Activated CD4-positive, alpha-beta T cell treated with anti-CD3 and anti-CD28 coated beads, Interleukin-10, Interleukin-2, amounts not matched to agents 100 ng/mL and 50 ng/mL, durations not matched to agents 16 hours and 8 hours (primary cell): ENCODE results near the gene GPS1.
"Not testable (repeated sequence)": the region's sequence is repeated elsewhere in the genome, so short reads cannot be mapped to it uniquely, and the experiment has no call there.

Experiments
- DNase-seq: peaks from one replicate; pipeline ENCODE4 v3.0.0-alpha.2; 2020

Gene GPS1

DNA sequence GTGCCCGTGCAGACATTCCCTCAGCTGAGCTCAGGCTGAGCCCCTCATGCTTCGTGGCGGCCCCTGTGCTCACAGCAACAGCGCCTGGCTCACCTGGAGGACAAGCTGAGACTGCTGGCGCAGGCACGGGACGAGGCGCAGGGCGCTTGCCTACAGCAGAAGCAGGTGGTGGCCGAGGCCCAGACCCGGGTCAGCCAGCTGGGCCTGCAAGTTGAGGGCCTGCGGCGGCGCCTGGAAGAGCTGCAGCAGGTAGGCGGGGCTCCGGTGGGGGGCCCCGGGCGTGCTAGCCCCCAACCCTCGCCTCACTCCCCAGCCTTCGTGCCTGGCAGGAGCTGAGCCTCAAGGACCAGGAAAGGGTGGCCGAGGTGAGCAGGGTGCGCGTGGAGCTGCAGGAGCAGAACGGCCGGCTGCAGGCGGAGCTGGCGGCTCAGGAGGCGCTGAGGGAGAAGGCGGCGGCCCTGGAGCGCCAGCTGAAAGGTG is 21.7 kb upstream of the GPS1 start:
- no peak for DNase-seq

DNA sequence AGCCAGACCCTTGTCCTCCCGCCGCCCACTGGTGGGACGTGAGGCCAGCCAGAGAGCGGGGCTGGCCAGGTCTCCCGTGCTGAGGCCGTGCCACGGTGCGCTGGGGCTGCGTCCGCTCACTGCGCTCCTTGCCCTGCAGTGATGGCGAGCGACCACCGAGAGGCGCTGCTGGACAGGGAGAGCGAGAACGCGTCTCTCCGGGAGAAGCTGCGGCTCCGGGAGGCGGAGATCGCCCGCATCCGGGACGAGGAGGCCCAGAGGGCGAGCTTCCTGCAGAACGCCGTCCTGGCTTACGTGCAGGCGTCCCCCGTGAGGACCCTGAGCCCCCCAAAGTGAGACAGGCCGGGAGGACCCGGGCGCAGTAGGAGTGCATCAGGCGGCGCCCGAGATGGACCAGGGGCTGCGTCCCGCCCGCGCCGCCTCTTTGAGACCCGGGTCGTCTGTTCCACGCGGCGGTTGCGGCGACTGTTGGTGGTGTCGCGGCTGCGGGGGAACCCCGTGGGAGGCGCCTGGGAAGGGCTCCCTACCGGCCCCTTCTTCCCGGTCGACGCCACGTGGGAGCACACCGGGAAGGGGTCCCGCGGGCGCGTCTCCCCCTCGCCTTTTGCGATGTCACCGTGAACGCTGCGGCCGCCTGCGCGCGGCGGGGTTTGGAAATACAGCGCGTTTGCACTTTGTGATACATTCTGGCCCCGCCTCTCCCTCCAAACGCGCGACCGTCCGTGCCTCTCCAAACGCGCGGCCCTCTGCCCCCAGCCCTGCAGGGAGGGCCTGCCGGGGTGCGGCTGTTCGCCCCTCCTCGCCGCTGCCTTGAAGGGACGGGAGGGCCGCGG is 21.0 kb upstream of the GPS1 start:
- peak; percentile 89 for DNase-seq

DNA sequence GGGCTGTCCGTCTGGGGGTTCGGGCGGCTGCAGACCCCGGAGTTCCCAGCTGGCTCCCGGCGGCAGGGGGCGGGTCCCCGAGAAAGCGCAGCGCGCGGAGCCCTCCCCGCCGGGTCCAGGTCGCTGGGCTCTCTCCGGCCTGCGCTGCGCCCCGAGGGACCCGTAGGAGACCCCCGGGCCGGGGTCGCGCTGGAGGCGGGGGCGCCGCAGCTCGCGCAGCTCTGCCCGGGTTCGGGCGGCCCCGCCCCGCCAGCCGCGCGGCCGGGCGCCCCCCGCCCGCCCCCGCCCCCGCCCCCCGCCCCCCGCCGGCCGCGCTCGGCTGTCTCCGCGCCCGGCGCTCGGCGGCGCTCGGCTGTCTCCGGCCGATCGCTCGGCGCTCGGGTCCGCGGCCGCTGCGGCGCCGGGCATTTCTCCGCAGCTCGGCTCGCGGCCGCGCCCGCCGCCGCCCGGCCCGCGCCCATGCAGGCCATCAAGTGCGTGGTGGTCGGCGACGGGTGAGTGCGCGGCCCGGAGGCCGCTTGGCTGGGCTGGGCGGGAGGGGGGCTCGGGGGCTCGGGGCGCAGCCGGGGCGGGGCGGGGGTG is 20.3 kb upstream of the GPS1 start, which contains the start of gene RAC3:
TSS of gene RAC3 (plus strand) at position 376 of the 582 bp plus-strand sequence. CDS start at position 460, 84 bp downstream.
- no peak for DNase-seq

DNA sequence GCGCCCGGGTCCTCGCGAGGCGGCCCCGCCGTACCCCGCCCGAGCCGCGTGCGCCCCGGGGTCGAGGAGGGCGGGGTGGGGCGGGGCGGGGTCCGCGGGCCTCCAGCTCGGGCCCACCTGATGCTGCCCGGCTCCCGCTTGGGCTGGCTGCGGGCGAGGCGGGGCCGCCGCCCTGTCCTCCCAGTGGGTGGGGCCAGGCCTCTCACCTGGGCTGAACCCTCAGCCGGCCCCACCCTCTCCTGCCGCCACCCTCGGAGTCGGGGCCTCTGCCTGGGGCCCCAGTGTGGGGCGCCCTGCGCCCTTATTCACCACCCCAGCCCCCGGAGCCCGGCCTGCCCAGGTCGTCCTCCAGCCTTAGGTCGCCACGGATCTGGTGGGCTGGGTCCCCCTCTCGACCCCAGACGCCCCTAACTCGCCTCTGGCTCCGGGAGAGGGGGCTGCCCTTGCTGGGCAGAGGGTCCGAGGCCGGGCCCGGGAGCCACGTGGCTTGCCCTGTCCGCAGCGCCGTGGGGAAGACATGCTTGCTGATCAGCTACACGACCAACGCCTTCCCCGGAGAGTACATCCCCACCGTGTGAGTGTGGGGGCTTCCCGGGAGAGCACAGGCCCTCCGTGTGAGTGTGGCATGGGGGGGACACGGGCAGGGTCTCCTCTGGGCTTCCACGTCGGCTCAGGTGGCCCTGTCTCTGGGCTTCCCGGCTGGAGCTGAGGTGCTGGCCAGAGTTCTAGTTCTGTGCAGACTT is 19.6 kb upstream of the GPS1 start:
- DNase-seq: peak; percentile 58

DNA sequence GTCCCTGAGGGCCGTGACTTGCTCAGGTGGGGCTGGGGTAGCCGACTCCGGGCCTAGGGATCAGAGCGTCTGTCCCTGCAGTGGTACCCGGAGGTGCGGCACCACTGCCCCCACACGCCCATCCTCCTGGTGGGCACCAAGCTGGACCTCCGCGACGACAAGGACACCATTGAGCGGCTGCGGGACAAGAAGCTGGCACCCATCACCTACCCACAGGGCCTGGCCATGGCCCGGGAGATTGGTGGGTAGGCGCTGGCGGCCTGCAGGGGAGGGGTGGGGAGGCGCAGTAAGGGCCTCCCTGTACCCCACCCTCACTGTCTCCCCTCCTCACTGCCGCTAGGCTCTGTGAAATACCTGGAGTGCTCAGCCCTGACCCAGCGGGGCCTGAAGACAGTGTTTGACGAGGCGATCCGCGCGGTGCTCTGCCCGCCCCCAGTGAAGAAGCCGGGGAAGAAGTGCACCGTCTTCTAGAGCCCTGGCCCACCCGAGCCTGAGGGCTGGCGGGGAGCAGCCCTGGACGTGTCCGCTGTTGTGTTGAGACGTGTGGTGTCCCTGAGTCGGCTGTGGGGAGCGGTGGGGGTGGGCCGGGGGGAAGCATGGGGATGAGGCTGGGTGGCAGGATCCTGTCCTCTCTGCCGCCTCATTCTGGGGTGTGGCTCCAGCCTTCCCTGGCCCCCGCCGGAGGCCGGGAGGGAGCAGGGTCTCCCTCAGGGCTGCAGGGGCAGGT is 18.2 kb upstream of the GPS1 start:
- DNase-seq: no peak

DNA sequence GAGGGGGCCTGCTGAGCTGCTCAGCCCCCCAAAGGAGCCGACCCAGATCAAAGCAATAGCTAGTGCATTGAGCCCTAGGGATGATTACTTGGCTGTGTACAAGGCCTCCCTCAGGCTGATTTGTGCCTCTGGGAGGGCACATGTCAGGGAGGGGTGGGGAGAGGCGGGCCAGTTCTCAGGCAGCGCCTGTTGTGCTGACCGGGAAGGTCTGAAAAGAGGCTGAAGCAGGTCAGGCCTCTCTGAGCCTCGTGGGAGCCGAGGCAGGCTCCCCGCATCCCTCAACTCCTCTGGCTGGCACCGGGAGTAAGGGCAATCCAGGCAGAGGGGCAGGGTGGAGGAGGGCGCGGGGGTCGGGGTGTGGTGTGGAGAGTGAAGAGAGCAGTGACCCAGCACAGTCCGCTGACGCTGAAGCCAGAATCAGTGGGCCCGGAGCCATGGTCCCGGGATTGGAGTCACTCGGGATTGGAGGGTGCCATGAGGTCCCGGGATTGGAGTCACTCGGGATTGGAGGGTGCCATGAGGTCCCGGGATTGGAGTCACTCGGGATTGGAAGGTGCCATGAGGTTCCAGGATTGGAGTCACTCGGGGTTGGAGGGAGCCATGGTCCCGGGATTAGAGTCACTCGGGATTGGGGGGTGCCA is 17.2 kb upstream of the GPS1 start:
- no peak for DNase-seq

DNA sequence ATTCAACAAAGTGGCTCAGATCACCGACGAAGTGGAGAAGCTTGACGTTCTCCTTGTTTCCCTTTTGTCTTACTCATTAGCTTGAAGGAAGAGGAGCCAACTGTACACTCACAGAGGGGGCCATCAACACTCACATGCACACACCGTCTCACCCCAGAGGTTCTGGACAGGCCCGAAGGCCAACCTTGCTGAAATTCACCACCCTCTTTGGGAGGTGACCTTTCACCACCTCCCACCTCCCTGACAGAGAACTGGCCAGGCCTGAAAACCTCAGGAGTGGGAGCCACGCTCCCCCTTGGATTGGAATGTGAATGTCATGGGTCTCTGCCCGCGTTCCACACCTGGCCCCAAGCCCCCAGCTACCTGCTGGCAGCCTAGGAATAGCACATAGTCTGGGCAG is 16.2 kb upstream of the GPS1 start:
- DNase-seq: no peak

DNA sequence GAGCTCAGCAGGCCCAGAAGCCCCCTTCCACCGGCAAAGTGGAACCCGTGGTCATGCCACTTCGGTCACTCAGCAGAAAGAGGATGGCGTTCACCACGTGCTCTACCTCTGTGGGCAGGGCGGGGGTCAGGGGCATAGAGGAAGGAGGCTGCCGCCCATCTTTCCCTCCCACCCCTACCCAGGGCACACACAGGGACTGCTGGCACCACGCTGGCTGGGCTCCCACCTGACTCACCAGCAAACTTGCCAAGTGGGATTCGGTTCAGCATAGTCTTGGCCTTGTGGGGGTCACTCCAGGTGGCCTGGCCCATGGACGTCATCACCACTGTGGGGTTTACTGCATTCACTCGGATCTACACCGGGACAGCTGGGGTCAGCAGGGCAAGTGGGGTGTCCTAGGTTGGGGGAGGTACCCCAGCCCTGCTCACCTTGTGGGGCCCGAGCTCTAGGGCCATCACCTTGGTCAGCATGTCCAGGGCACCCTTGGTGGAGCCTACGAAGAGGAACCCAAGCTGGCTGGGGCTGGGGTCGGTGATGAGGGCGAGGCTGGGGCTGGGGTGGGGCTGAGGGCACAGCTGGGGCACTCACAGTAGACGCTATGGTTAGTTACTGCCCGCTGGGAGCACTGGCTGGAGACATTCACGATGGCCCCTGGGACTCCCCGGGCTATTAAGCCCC is 15.6 kb upstream of the GPS1 start:
- no peak for DNase-seq

DNA sequence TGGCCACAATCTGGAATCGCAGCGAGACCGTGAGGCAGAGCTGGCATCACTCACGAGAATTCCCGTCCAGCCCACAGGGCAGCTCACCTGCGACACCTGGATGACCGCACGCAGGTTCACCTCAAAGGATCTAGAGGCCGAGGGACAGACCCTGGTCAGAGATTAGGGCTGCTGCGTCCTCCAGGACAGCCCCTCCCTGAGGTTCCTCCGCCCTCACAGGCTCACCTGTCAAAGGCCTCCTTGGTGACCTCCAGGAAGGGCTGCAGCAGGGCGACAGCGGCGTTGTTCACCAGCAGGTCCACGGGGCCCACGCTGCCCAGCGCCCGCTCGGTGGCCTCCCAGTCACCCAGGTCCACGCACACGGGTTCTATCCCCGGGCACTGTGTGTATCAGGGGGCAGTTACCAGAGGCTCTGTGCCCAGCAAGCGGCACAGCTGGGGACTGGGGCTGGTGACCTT is 15.0 kb upstream of the GPS1 start:
- DNase-seq: no peak

DNA sequence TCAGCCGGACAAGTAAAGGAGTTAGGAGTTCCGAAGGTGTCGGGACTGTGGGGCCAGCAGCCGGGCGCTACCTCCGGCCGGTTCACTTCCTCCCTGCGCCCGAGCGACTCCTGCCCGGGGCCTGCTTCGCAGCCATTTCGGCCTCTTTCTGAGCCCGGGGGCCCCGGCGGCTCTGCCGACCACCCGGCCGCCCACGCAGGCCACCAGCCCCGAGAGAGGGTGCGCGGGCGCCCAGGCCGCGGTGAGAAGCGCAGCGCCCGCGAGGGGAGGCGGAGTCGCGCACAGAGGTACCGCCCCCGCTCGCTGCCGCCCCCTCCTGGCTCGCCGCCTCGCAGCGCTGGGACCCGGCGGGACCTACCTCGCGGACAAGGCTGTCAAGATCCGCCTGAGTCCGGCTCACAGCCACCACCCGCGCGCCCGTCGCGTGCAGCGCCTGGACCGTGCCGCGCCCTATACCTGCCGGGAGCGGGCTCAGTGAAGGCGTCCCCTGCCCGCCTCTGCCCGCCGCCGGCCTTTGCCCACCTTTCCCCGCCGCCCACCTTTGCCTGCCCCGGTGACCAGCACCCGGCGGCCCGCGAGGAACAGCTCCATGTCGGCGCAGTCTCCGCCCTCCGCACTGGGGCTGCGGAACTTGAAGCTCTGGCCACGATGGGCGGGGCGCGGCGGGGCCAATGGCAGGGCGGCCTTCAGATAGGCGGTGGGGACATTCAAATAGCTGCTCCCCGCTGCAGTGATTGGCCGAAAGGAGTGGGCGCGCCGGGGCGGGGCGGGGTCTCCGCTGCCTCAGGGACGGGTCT is 14.4 kb upstream of the GPS1 start, which contains the start of gene DCXR:
TSS of gene DCXR (minus strand) at position 606 of the 797 bp plus-strand sequence. CDS start at position 591, 15 bp downstream.
- peak; percentile 98 for DNase-seq

DNA sequence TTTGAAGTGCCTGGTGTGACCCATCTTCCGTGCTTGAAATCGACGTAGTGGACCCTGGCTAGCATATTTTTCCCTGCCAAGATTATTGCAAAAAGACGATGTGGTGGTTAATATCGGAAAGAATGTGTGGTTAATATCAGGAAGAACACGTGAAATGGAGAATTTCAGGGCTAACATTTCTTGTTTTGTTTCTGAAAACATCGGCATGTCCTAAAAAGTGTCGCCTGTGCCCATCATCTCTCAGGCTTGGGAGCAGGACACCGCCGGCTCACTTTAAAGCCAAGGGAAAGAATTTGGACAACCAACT is 13.9 kb upstream of the GPS1 start:
- DNase-seq: no peak

DNA sequence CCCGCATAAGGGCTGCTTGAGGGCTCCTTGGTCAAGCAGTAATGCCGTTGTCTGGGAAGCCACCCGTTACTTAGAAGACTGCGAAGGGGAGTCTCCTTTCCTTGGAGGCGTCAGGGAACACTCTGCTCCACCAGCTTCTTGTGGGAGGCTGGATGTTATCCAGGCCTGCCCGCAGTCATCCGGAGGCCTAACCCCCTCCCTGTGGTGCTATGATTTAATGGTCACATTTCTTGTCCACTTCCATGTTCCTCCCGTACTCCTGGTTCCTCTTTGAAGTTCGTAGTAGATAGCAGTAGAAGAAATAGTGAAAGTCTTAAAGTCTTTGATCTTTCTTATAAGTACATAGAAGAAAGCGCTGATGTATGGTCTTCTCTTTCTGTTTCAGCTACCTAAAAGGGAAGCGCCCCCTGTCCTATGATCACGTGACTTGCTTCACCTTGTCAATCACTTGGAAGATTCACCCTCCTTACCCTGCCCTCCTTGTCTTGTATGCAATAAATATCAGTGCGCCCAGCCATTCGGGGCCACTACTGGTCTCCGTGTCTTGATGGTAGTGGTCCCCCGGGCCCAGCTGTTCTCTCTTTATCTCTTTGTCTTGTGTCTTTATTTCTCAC is 12.8 kb upstream of the GPS1 start:
- DNase-seq: not testable (repeated sequence)

DNA sequence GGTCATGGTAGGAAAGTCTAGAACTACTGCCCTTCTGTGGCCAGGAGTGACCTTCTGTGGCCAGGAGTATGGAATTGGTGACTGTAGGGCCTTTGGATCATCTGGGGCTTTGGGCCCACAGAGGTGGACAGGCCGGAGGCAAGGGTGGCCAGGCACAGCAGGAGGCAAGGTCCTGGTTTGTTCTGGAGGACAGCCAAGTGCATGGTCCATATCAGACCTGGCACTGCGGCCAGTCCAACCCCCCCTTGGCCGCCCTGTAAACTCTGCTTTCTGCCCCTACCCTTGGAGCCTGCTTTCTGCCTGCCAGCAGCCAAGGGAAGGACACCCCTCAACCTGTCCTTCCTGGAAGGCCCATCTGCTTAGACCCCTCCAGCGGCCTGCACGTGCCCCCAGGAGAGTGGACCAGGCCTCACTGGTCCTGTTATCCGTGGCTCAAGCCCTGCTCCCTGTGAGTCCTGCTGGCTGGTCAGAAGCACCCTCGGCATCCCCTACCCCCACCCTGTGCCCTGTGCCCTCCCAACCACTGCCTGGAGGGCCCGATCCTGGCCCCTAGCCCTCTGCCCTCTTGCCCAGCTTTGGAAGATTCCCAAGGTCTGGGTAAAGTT is 11.9 kb upstream of the GPS1 start:
- DNase-seq: no peak

DNA sequence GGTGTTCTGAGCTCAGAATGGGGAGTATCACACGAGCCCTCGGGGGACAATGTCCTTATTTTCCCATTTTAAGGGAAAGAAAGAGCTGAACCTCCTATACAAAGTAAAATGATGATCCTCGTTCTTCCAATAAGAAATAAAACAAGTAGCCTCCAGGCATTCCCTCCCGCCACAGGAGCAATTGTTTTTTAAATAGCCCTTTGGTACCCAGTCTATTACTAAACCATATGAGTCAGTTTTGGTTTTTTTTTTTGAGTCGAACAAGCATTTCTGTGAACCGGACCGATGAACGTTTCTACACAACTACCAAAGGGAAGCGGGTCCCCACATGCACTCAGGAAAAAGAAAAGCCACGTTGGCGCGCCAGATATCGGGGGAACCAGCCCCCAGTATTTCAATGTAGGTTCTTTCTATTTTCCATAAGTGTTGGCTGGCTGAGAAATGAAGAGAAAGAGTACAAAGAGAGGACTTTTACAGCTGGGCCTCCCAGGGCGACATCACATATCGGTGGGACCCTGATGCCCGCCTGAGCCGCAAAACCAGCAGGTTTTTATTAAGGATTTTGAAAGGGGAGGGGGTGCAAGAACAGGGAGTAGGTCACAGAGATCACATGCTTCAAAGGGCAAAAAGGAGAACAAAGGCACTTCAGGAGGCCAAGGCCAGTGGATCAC is 10.4 kb upstream of the GPS1 start:
- no peak for DNase-seq

DNA sequence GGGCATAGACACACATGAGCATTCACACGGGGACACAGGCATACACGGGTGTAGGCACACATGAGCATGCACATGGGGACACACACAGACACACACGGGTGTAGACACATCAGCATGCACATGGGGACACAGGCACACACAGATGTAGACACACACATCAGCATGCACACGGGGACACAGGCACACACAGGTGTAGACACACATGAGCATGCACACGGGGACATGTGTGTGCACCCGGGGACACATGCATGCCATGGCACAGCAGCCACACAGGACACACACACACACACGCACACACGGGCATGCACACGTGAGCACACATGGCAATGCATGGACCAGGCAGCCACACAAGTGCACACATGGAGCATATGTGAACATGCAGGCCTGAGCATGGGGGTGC is 9.0 kb upstream of the GPS1 start:
- DNase-seq: no peak

DNA sequence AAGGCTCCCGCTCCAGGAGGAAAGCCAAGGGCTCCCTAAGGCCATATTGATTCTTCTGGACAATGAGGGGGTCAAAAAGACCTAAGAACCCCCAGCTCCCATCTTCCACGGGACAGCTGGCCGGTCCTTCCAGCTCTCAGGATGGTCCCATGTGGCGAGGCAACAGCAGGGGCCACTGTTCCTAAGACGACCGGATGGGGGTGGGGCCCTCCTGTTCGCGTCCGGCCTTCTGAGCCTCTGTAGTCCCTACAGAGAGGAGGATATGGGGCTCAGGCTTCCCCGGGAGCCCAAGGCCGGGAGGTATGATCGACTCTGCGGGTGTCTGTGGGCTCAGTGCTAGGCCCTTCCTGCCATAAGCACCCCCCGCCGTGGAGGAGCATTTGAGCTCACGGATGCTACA is 8.2 kb upstream of the GPS1 start:
- no peak for DNase-seq

DNA sequence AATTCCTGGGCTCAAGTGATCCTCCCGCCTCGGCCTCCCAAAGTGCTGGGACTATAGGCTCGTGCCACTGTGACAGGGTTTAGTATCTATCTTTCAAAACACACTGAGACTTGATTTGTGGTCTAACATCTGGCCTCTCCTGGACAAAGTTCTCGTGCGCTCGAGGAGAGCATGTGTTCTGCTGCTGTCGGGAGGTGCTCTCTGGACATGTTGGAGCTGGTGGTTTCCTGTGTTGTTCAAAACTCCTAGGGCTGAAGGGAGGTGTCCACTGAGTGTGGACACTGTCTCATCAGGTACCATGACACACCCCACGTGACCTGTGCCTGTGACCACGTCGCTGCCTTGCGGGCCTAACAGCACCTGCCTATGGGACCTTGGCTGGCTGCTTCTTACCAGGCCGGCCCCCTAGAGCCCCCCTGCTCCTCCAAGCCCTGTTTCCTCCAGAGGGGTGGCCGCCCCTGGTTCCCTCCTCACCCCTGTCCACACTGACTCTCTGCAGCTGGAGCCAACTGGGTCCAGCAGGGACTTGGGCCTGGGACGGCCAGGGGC is 5.7 kb upstream of the GPS1 start:
- DNase-seq: no peak

DNA sequence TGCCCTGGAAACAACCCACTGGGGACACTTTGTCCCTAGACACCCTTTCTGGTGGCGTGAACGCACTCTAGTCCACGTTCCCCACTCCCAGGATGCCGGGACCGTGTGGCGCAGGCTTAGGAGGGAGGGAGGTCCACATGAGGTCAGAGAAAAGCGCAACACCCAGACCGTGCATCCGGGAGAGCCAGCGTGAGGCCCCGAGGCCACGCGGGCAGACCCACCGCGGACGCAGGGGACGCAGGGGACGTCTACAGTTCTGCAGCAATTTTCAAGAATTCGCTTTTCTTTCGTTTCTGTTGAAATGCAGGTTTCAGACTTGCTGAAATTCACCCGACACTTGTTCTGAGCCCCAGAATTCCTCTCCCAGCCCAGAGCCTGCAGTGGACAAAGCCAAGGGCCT is 4.8 kb upstream of the GPS1 start:
- no peak for DNase-seq

DNA sequence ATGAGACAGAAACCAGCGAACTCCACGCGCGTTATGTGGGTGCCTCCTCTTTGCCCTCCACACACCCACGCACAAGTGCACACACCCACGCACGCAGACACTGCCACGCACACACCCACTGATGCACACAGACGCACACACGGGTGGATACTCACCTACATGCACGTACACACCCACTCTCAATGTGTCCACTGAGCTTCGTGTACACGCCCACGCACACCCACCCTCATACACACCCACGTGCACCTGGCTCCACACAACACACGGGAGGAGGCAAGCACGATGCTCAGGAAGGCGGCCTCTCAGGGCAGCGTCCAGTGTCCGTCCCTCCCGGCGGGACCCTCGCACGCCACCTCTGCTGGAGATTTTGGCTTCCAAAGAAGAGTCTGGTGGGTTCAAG is 4.3 kb upstream of the GPS1 start:
- no peak for DNase-seq
